PC-3 (cell line): ENCODE results near the gene DGCR6L. TPM values are rescaled to one million over a fixed set of nuclear protein-coding genes. Genes with fewer than 3 reads are reported as not detected.
A peak's percentile ranks its signal among the peaks of the same experiment; 100 is the strongest.

Experiments used
- ATAC-seq: fragments of 200-7000 bp; cut with Tn5 transposase; 2 replicates; pipeline ENCODE4 v1.9.1; 2020; ENCODE audit warnings: mild to moderate bottlenecking, moderate library complexity
- BruUV-seq: library from RNA; stranded (reverse); fragments of 400-500 nt; replicated peaks from 2 replicates; lab custom pipeline; 2021; lab: Mats Ljungman, UMichigan
- CTCF ChIA-PET: fragments of 300-600 bp; sonication (Branson Sonifier 250); formaldehyde crosslinking; loops from one replicate; lab custom pipeline; 2022; ENCODE audit warnings: antibody characterized with exemption; lab: Charles Lee
- POLR2A ChIA-PET: fragments of 300-600 bp; sonication (Branson Sonifier 250); formaldehyde crosslinking; loops from one replicate; lab custom pipeline; 2022; ENCODE audit warnings: antibody characterized with exemption; ENCODE audit not compliant: unreplicated experiment; lab: Charles Lee
- DNase-seq: peaks from one replicate; pipeline ENCODE4 v3.0.0-alpha.2; 2015
- H2AFZ ChIP-seq: fragments of 300-600 bp; sonication (generic); 2 replicates; pipeline ENCODE4 v1.6.0; 2016; ENCODE audit warnings: antibody characterized with exemption, low read length
- H3F3A ChIP-seq: fragments of 300-600 bp; sonication (generic); one replicate; pipeline ENCODE4 v1.6.0; 2017; ENCODE audit warnings: antibody characterized with exemption, low read length, control low read depth, mild to moderate bottlenecking; ENCODE audit not compliant: unreplicated experiment
- H3K27ac ChIP-seq: fragments of 300-600 bp; sonication (generic); 2 replicates; pipeline ENCODE4 v1.5.1; 2016; ENCODE audit warnings: mild to moderate bottlenecking, low read length
- H3K27me3 ChIP-seq: fragments of 300-600 bp; sonication (generic); 2 replicates; pipeline ENCODE4 v1.6.1; 2016; ENCODE audit warnings: low read length, mixed read lengths
- H3K36me3 ChIP-seq: fragments of 300-600 bp; sonication (generic); 2 replicates; pipeline ENCODE4 v1.6.1; 2016; ENCODE audit warnings: low read depth, mixed run types, low read length, mixed read lengths
- H3K4me1 ChIP-seq: fragments of 300-600 bp; sonication (generic); 2 replicates; pipeline ENCODE4 v1.5.1; 2016; ENCODE audit warnings: low read length; ENCODE audit not compliant: insufficient read depth
- H3K4me2 ChIP-seq: fragments of 300-600 bp; sonication (generic); 2 replicates; pipeline ENCODE4 v1.6.0; 2016; ENCODE audit warnings: low read length
- H3K4me3 ChIP-seq: fragments of 300-600 bp; sonication (generic); 2 replicates; pipeline ENCODE4 v1.5.1; 2016; ENCODE audit warnings: mild to moderate bottlenecking, low read length, mixed read lengths
- H3K79me2 ChIP-seq: fragments of 300-600 bp; sonication (generic); 2 replicates; pipeline ENCODE4 v1.6.1; 2017; ENCODE audit warnings: low read length, mixed read lengths
- H3K9ac ChIP-seq: fragments of 300-600 bp; sonication (generic); 2 replicates; pipeline ENCODE4 v1.6.0; 2016; ENCODE audit warnings: mild to moderate bottlenecking, low read length
- H3K9me2 ChIP-seq: fragments of 300-600 bp; sonication (generic); replicated peaks from 2 replicates; pipeline ENCODE4 v1.6.1; 2016; ENCODE audit warnings: mixed run types, low read length, mixed read lengths
- H3K9me3 ChIP-seq: fragments of 300-600 bp; sonication (generic); 2 replicates; pipeline ENCODE4 v1.6.1; 2016; ENCODE audit warnings: low read length, mixed read lengths
- H4K20me1 ChIP-seq: fragments of 300-600 bp; sonication (generic); 2 replicates; pipeline ENCODE4 v1.6.1; 2016; ENCODE audit warnings: low read length, mixed read lengths
- EZH2 ChIP-seq: fragments of 300-600 bp; sonication (generic); IDR thresholded peaks from one replicate; pipeline ENCODE4 v1.6.1; 2017; ENCODE audit warnings: antibody characterized with exemption, mild to moderate bottlenecking, low read length; ENCODE audit not compliant: unreplicated experiment
- EZH2phosphoT487 ChIP-seq: fragments of 300-600 bp; sonication (generic); IDR thresholded peaks from 2 replicates; pipeline ENCODE4 v1.6.1; 2018; ENCODE audit warnings: mild to moderate bottlenecking, antibody characterized with exemption, low read length, borderline replicate concordance
- intact Hi-C: fragments of 100-400 bp; cut with micrococcal nuclease; formaldehyde crosslinking; loops from 2 replicates; pipeline ENCODE4 v1.9.0; 2023
- total RNA-seq: library from RNA; depleted of rRNA; stranded (reverse); fragments of >200 nt; gene quantifications from 2 replicates; pipeline ENCODE4 v1.2.3, GENCODE V29; 2014
- TF ChIP-seq, protein P1 (sequence below): fragments of 300-600 bp; sonication (generic); conservative IDR thresholded peaks from 2 replicates; pipeline ENCODE4 v1.5.1; 2017; ENCODE audit warnings: antibody characterized with exemption, low read depth, mild to moderate bottlenecking, low read length

Gene DGCR6L
- total RNA-seq, 1 experiment from 2014 or later: 78.1 TPM

DNA sequence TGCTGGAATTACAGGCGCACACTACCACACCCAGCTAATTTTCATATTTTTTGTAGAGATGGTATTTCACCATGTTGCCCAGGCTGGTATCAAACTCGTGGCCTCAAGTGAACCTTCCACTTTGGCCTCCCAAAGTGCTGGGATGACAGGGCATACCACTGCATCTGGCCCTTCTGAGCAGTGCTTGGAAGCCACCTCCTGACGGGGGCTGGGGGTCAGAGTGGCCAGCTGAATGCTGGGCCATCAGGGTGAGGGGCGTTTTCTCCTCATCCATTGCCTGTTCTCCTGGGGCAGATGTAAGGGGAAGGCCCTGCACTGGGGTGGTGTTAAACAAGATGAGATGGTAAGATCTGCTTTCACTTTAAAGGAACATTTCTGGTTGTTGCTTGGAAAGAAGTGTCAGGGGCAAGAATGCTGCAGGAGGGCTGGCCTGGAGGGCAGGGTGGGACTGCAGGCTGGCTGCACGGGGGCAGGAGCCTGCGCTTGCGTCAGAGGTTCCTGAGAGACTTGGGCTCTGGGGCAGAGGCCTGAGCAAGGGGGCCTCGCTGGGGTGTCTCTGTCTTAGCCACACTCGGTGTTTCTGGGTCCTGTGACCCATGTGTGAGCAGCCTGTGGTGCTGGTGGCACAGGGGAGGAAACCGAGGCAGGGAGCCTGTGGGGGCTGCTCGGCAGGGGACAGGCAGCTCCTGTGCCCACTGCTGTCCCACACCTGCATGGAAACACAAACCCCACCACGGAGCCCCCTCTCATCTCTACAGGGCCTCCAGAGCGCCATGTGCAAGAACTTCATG is 17.2 kb downstream of the DGCR6L start:
- POLR2A ChIA-PET: no interaction called here
- H3K9ac ChIP-seq: no peak overlapping the region
- no peaks in the 10 kb centered on the region for H4K20me1 ChIP-seq
- no peaks in the 10 kb centered on the region for H3K36me3 ChIP-seq
- no peak for TF ChIP-seq EZH2
- TF ChIP-seq EZH2phosphoT487: no peak
- TF ChIP-seq, protein P1, sequence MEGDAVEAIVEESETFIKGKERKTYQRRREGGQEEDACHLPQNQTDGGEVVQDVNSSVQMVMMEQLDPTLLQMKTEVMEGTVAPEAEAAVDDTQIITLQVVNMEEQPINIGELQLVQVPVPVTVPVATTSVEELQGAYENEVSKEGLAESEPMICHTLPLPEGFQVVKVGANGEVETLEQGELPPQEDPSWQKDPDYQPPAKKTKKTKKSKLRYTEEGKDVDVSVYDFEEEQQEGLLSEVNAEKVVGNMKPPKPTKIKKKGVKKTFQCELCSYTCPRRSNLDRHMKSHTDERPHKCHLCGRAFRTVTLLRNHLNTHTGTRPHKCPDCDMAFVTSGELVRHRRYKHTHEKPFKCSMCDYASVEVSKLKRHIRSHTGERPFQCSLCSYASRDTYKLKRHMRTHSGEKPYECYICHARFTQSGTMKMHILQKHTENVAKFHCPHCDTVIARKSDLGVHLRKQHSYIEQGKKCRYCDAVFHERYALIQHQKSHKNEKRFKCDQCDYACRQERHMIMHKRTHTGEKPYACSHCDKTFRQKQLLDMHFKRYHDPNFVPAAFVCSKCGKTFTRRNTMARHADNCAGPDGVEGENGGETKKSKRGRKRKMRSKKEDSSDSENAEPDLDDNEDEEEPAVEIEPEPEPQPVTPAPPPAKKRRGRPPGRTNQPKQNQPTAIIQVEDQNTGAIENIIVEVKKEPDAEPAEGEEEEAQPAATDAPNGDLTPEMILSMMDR: no peak
- intact Hi-C loops: no loop called here
- ATAC-seq (no peak), DNase-seq (no peak)
- BruUV-seq: no TSS peak
- H3K4me3 ChIP-seq: no peak overlapping the region
- CTCF ChIA-PET: no interaction called here
- no peaks in the 10 kb centered on the region for H3K4me1 ChIP-seq
- no peak overlapping the region for H2AFZ ChIP-seq
- H3K9me3 ChIP-seq: no peaks in the 10 kb centered on the region
- no peak overlapping the region for H3K4me2 ChIP-seq
- no peaks in the 10 kb centered on the region for H3K79me2 ChIP-seq
- H3K9me2 ChIP-seq: no peaks in the 10 kb centered on the region
- H3K27me3 ChIP-seq: no peaks in the 10 kb centered on the region
- no peaks in the 10 kb centered on the region for H3F3A ChIP-seq
- H3K27ac ChIP-seq: no peak overlapping the region

DNA sequence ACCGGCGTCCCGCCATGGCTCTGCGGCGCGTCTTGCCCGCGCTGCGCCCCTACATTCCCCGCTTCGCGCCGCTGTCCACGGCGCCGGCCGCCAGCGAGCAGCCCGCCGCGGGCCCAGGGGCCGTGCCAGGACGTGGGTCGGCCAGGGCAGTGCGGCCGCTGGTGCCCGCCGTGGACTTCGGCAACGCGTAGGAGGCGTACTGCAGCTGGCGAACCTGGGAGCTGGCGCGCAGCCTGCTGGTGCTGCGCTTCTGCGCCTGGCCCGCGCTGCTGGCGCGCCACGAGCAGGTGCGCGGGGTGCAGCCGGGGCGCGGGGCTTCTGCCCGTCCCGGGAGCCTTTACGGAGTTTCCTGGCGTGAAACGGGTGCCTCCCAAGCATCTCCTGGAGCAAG is 20.1 kb downstream of the DGCR6L start:
- no peak overlapping the region for H3K9ac ChIP-seq
- intact Hi-C loops: no loop called here

More for the DNA sequence above, 20.1 kb downstream of the DGCR6L start:
- ATAC-seq (peak; percentile 63), DNase-seq (peak; percentile 26)
- peak overlapping the region; percentile 71 for H3K4me2 ChIP-seq
- H3K9me2 ChIP-seq: no peaks in the 10 kb centered on the region
- H3K4me3 ChIP-seq: peak overlapping the region; percentile 61; the same call in 1 of the 2 replicates
- H3K27me3 ChIP-seq: no peaks in the 10 kb centered on the region
- H2AFZ ChIP-seq: 0 out of 2 replicates have a peak overlapping the region, but pooled peaks have one; percentile 53
- H3K79me2 ChIP-seq: no peaks in the 10 kb centered on the region
- no peaks in the 10 kb centered on the region for H3K4me1 ChIP-seq
- no peak for TF ChIP-seq EZH2phosphoT487
- TF ChIP-seq EZH2: no peak
- TF ChIP-seq, protein P1: no peak
- H4K20me1 ChIP-seq: no peaks in the 10 kb centered on the region
- H3F3A ChIP-seq: no peaks in the 10 kb centered on the region
- BruUV-seq: no TSS peak
- CTCF ChIA-PET: no interaction called here
- POLR2A ChIA-PET: no interaction called here
- H3K36me3 ChIP-seq: no peaks in the 10 kb centered on the region
- H3K9me3 ChIP-seq: no peaks in the 10 kb centered on the region
- H3K27ac ChIP-seq: no peak overlapping the region
